K562 (cell line): ENCODE results near the gene CNOT4. TPM values are rescaled to one million over a fixed set of nuclear protein-coding genes. Genes with fewer than 3 reads are reported as not detected.
A peak's percentile ranks its signal among the peaks of the same experiment; 100 is the strongest.

Experiments
- ATAC-seq: fragments of 200-7000 bp; cut with Tn5 transposase; 3 replicates; pipeline ENCODE4 v1.9.1; 2020; ENCODE audit warnings: moderate library complexity
- Bru-seq: library from RNA; stranded (reverse); fragments of 400-500 nt; gene quantifications from one replicate; lab custom pipeline; 2021; lab: Mats Ljungman, UMichigan
- BruChase-seq, 2 experiments: library from RNA; stranded (reverse); fragments of 400-500 nt; gene quantifications; one replicate each; lab custom pipeline; 2021; lab: Mats Ljungman, UMichigan
- BruUV-seq: library from RNA; stranded (reverse); fragments of 400-500 nt; replicated peaks from 2 replicates; lab custom pipeline; 2021; lab: Mats Ljungman, UMichigan
- CTCF ChIA-PET: fragments of 300-600 bp; formaldehyde crosslinking; extraction: SDS; loops from one replicate; lab custom pipeline; 2021; ENCODE audit warnings: low intra/inter-chr PET ratio; lab: Yijun Ruan, JAX
- POLR2A ChIA-PET: fragments of 300-600, 350-650 bp; sonication (Branson Sonifier 250); formaldehyde crosslinking; extraction: SDS; loops from one replicate; lab custom pipeline; 2021; ENCODE audit warnings: antibody characterized with exemption, inconsistent platforms; lab: Yijun Ruan, JAX
- DNase-seq, 4 experiments: peaks; one replicate each; pipeline versions ENCODE4 v3.0.0 to v3.0.0-alpha.2; 2011 to 2018; ENCODE audit warnings: low spot score in 3 of 4, mixed read lengths in 3 of 4; ENCODE audit errors: extremely low read depth in 1 of 4
- FAIRE-seq: peaks from 2 replicates; lab custom pipeline; 2011; peaks lifted over from hg19 to GRCh38; lab: Jason Lieb, UNC
- H2AFZ ChIP-seq: 2 replicates; pipeline ENCODE4 v1.6.0; 2011; ENCODE audit warnings: low read depth, low read length, control low read depth, inconsistent platforms
- H3K27ac ChIP-seq: fragments of 200-600 bp; 3 replicates; pipeline ENCODE4 v1.8.0; 2011; ENCODE audit warnings: low read depth, mild to moderate bottlenecking, control low read depth, inconsistent platforms, low read length, moderate library complexity, mixed read lengths; ENCODE audit errors: extremely low read depth
- H3K27me3 ChIP-seq, 2 experiments: fragments of 300-600 bp in 1 of 2; 2 replicates in 1 of 2; 3 replicates in 1 of 2; pipeline versions ENCODE4 v1.6.0 to v1.8.0; 2011; ENCODE audit warnings: inconsistent platforms in 2 of 2, low read length in 2 of 2, mild to moderate bottlenecking in 1 of 2, mixed read lengths in 1 of 2, moderate library complexity in 1 of 2; ENCODE audit not compliant: control insufficient read depth in 2 of 2, insufficient read depth in 2 of 2
- H3K36me3 ChIP-seq: fragments of 300-600 bp; 3 replicates; pipeline ENCODE4 v1.8.0; 2011; ENCODE audit warnings: mild to moderate bottlenecking, low read length, inconsistent platforms; ENCODE audit not compliant: control insufficient read depth, insufficient read depth
- H3K4me1 ChIP-seq, 2 experiments: fragments of 200-600 bp in 1 of 2; replicated peaks in 1 of 2; 2 replicates in 1 of 2; 3 replicates in 1 of 2; pipeline versions ENCODE4 v1.5.1 to v1.8.0; 2011; ENCODE audit warnings: inconsistent platforms in 2 of 2, low read length in 2 of 2, mild to moderate bottlenecking in 1 of 2, mixed read lengths in 1 of 2, moderate library complexity in 1 of 2; ENCODE audit not compliant: control insufficient read depth in 2 of 2, insufficient read depth in 2 of 2
- H3K4me2 ChIP-seq: 2 replicates; pipeline ENCODE4 v1.6.1; 2011; ENCODE audit warnings: low read length, control low read depth, inconsistent platforms, mixed read lengths; ENCODE audit not compliant: insufficient read depth
- H3K4me3 ChIP-seq: fragments of 200-600 bp; sonication (generic), shearing (Covaris generic); 2 replicates; pipeline ENCODE4 v1.5.1; 2016; ENCODE audit warnings: control low read depth, inconsistent platforms
- H3K79me2 ChIP-seq: fragments of 200-600 bp; 3 replicates; pipeline ENCODE4 v1.8.0; 2011; ENCODE audit warnings: low read length, inconsistent platforms; ENCODE audit not compliant: control insufficient read depth, insufficient read depth
- H3K9ac ChIP-seq, 2 experiments: 2 replicates each; pipeline versions ENCODE4 v1.6.0 to v1.6.1; 2011; ENCODE audit warnings: low read depth in 2 of 2, low read length in 2 of 2, control low read depth in 1 of 2, inconsistent platforms in 1 of 2, mild to moderate bottlenecking in 1 of 2, mixed read lengths in 1 of 2; ENCODE audit not compliant: insufficient read depth in 1 of 2
- H3K9me1 ChIP-seq: one replicate; pipeline ENCODE4 v1.6.0; 2011; ENCODE audit warnings: inconsistent platforms, mild to moderate bottlenecking, low read length, moderate library complexity; ENCODE audit not compliant: control insufficient read depth, insufficient read depth
- H3K9me3 ChIP-seq: replicated peaks from 2 replicates; pipeline ENCODE4 v1.5.1; 2011; ENCODE audit warnings: low read depth, low read length, inconsistent platforms; ENCODE audit not compliant: control insufficient read depth, insufficient read depth
- H4K20me1 ChIP-seq: replicated peaks from 2 replicates; pipeline ENCODE4 v1.6.1; 2011; ENCODE audit warnings: low read length, inconsistent platforms, mixed read lengths; ENCODE audit not compliant: control insufficient read depth, insufficient read depth
- DMBX1 ChIP-seq: fragments of 250-450 bp; sonication (Bioruptor Pico); IDR thresholded peaks from 2 replicates; pipeline ENCODE4 v1.8.0; 2022; ENCODE audit warnings: inconsistent platforms, mild to moderate bottlenecking, moderate library complexity, borderline replicate concordance
- ETV1 ChIP-seq: fragments of 450-650 bp; conservative IDR thresholded peaks from 2 replicates; pipeline ENCODE4 v1.6.1; 2016; ENCODE audit warnings: missing genetic modification characterization, control low read depth, low read depth, missing compliant biosample characterization
- NCOR1 ChIP-seq: fragments of 450-650 bp; IDR thresholded peaks from 2 replicates; pipeline ENCODE4 v1.6.1; 2016; ENCODE audit warnings: mild to moderate bottlenecking, moderate library complexity
- OTX1 ChIP-seq: fragments of 450-650 bp; formaldehyde crosslinking; IDR thresholded peaks from 2 replicates; pipeline ENCODE4 v1.4.0; 2022; ENCODE audit warnings: mild to moderate bottlenecking
- PYGO2 ChIP-seq: fragments of 450-650 bp; IDR thresholded peaks from 2 replicates; pipeline ENCODE4 v1.6.1; 2016; ENCODE audit warnings: mild to moderate bottlenecking, missing genetic modification characterization, moderate library complexity, missing compliant biosample characterization
- RAD51 ChIP-seq: fragments of 450-650 bp; IDR thresholded peaks from 2 replicates; pipeline ENCODE4 v1.7.1; 2016; ENCODE audit warnings: low read depth, mild to moderate bottlenecking, borderline replicate concordance
- TOE1 ChIP-seq, 2 experiments: fragments of 450-650 bp in 1 of 2; sonication (generic) in 1 of 2; formaldehyde crosslinking in 1 of 2; IDR thresholded peaks; 2 replicates each; pipeline versions ENCODE4 v1.7.1 to v1.8.0; 2016 to 2022; ENCODE audit warnings: borderline replicate concordance in 2 of 2, mild to moderate bottlenecking in 2 of 2, antibody characterized with exemption in 1 of 2, inconsistent platforms in 1 of 2, low read depth in 1 of 2, missing genetic modification reagents in 1 of 2, moderate library complexity in 1 of 2
- ZNF311 ChIP-seq: fragments of 250-450 bp; sonication (Bioruptor Pico); IDR thresholded peaks from 2 replicates; pipeline ENCODE4 v1.4.0; 2020; ENCODE audit warnings: mild to moderate bottlenecking, moderate library complexity
- ZNF584 ChIP-seq: fragments of 200-800 bp; sonication (Bioruptor generic); IDR thresholded peaks from 2 replicates; pipeline ENCODE4 v1.6.1; 2016; ENCODE audit warnings: low read depth, mild to moderate bottlenecking, missing genetic modification characterization, missing compliant biosample characterization
- WGBS: fragments of 100-300 bp; shearing (Covaris generic); methylation state at CpG from one replicate; pipeline ENCODE4 v1.1.6; 2016; ENCODE audit warnings: low coverage, mixed read lengths; ENCODE audit not compliant: insufficient coverage; ENCODE audit errors: missing lambda C conversion rate; 5-methylcytosine and 5-hydroxymethylcytosine counted together
- in situ Hi-C: fragments of 300-500 bp; cut with MboI; formaldehyde crosslinking; loops from 4 replicates; pipeline ENCODE4 v1.15.0; 2018; ENCODE audit warnings: inconsistent platforms, mixed read lengths
- intact Hi-C: fragments of 100-400 bp; cut with micrococcal nuclease; formaldehyde crosslinking; loops from 2 replicates; pipeline ENCODE4 v1.14.2; 2022
- long read RNA-seq, 3 experiments: library from polyadenylated mRNA in 2 of 3; library from RNA in 1 of 3; unstranded in 2 of 3; stranded (forward) in 1 of 3; transcript quantifications; one replicate each; pipeline ENCODE4 v2.0.0, GENCODE V29; 2019 to 2022
- polyA minus RNA-seq, 3 experiments: library from RNA; depleted of rRNA, polyadenylated mRNA; stranded (reverse); fragments of >200 nt; gene quantifications; 2 replicates each; pipeline ENCODE4 v1.2.3, GENCODE V29; 2011
- polyA plus RNA-seq, 8 experiments: library from polyadenylated mRNA; depleted of rRNA in 4 of 8; stranded (reverse) in 5 of 8; unstranded in 3 of 8; fragments of >200 nt; fragmentation: Nextera tagmentation in 2 of 8; fragmentation: Illumina TruSeq in 1 of 8; extraction: Ambion mirVana in 2 of 8; extraction: Trizol in 1 of 8; gene quantifications; 2 replicates each; pipeline versions ENCODE4 v1.2.1 to v1.2.3, GENCODE V29; 2011 to 2014; ENCODE audit warnings: inconsistent platforms in 1 of 8, missing spikeins in 1 of 8
- total RNA-seq, 7 experiments: library from RNA; depleted of rRNA in 6 of 7; stranded (reverse); fragments of >200 nt in 6 of 7; fragmentation: Illumina TruSeq in 2 of 7; extraction: Trizol in 2 of 7; gene quantifications; 2 replicates each; pipeline versions ENCODE4 v1.2.1 to v1.2.3, GENCODE V29; 2011 to 2021; ENCODE audit warnings: low replicate concordance in 1 of 7
- TF ChIP-seq, protein P1 (sequence below), 2 experiments: fragments of 450-650 bp; conservative IDR thresholded peaks; 2 replicates each; pipeline ENCODE4 v1.6.1; 2017; ENCODE audit warnings: mild to moderate bottlenecking in 2 of 2, moderate library complexity in 2 of 2

CNOT4 gene, protein sequence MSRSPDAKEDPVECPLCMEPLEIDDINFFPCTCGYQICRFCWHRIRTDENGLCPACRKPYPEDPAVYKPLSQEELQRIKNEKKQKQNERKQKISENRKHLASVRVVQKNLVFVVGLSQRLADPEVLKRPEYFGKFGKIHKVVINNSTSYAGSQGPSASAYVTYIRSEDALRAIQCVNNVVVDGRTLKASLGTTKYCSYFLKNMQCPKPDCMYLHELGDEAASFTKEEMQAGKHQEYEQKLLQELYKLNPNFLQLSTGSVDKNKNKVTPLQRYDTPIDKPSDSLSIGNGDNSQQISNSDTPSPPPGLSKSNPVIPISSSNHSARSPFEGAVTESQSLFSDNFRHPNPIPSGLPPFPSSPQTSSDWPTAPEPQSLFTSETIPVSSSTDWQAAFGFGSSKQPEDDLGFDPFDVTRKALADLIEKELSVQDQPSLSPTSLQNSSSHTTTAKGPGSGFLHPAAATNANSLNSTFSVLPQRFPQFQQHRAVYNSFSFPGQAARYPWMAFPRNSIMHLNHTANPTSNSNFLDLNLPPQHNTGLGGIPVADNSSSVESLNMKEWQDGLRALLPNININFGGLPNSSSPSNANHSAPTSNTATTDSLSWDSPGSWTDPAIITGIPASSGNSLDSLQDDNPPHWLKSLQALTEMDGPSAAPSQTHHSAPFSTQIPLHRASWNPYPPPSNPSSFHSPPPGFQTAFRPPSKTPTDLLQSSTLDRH
- total RNA-seq (2011; cell fraction: chromatin; rRNA removed; ENCODE audit: low replicate concordance): 34.7 and 77.7 TPM in 2 replicates
- 11.2 and 14.3 TPM in 2 replicates for total RNA-seq (2011; cell fraction: nucleolus; rRNA removed)
- total RNA-seq (2011; cell fraction: nucleoplasm; rRNA removed): 24.0 and 38.1 TPM in 2 replicates
- 12.9 and 15.4 TPM in 2 replicates for total RNA-seq (2014; rRNA removed)
- total RNA-seq (2014; rRNA removed; fragmentation: Illumina TruSeq; extraction: Trizol): 14.6 and 16.2 TPM in 2 replicates
- 15.5 and 17.1 TPM in 2 replicates for total RNA-seq (2015; rRNA removed; fragmentation: Illumina TruSeq; extraction: Trizol)
- 21.1 and 21.6 TPM in 2 replicates for total RNA-seq (2021)
- polyA plus RNA-seq (2011; rRNA removed): 15.4 and 21.5 TPM in 2 replicates
- 9.1 and 15.4 TPM in 2 replicates for polyA plus RNA-seq (2011; cell fraction: cytosol; rRNA removed)
- 22.9 and 31.3 TPM in 2 replicates for polyA plus RNA-seq (2011; cell fraction: nucleus; rRNA removed)
- 12.5 and 13.2 TPM in 2 replicates for polyA plus RNA-seq (2012)
- polyA plus RNA-seq (2014; fragmentation: Illumina TruSeq; extraction: Trizol): 16.7 and 19.8 TPM in 2 replicates
- polyA plus RNA-seq (2014; fragmentation: Nextera tagmentation; extraction: Ambion mirVana): 10 to 100 TPM; 12.6 to 24.1 TPM
- 8.6 and 10.0 TPM in 2 replicates for polyA plus RNA-seq (2014; rRNA removed)
- 27.1 and 39.5 TPM in 2 replicates for polyA minus RNA-seq (2011; rRNA and poly(A)+ RNA removed)
- 12.0 and 15.1 TPM in 2 replicates for polyA minus RNA-seq (2011; cell fraction: cytosol; rRNA and poly(A)+ RNA removed)
- polyA minus RNA-seq (2011; cell fraction: nucleus; rRNA and poly(A)+ RNA removed): 33.5 and 57.2 TPM in 2 replicates
- Bru-seq, nascent RNA: percentile 88 among the genes with signal in this experiment
- percentile 90 among the genes with signal in this experiment for BruChase-seq, experiment 1, labeled RNA remaining after a 2-hour chase
- percentile 89 among the genes with signal in this experiment for BruChase-seq, experiment 2, labeled RNA remaining after a 6-hour chase
- long read RNA-seq, experiment 1, full-length matches to known transcripts: 3 of 23 reads
- long read RNA-seq, experiment 1, partial matches to known transcripts: 15 of 23 reads
- long read RNA-seq, experiment 1, other reads (novel, unspliced or antisense): 5 of 23 reads
- long read RNA-seq, experiment 2, transcript CNOT4-207 (12 exons, 3,507 nt): major isoform, 5 of 26 reads
- long read RNA-seq, experiment 2, partial matches to known transcripts: 3 of 26 reads
- long read RNA-seq, experiment 2, other reads (novel, unspliced or antisense): 16 of 26 reads
- long read RNA-seq, experiment 3, partial matches to known transcripts: 13 of 14 reads
- long read RNA-seq, experiment 3, other reads (novel, unspliced or antisense): 1 of 14 reads

DNA sequence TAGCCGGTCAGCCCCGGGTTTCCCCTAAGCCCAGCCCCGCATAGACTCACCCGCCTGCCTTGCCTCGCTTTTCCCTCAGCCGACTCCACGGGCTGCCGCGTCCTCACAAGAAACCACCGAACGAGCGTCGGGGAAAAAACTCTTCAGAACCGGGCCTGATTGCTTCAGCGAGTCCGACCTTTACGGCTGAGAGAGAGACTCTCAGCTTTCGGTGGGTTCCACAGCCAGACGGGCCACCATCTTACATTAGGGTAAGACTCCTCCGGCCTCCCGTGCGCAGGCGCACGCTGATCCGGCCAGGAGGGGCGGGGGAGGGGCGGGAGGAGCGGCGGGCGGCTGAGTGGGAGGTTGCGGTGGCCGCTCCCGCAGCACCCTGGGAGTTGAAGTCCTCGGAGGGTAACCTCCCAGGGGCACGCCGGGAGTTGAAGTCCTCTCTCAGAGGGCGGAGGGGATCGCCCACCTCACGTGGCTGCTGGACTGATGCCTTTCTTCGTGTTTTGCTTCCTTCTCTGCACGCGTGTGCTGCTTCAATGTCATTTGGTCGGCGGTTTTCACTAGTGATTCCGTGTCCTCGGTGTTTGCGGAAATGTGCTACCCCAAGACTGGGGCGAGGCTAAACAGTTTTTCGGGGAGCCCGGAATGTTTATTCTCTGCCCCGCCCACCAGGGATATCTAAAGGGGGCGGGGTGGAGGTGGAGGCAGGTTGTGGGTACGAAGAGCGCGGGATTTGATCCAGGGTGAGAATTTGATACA, at the start of gene CNOT4:
Gene CNOT4 (minus strand): TSS at position 264 of the 753 bp plus-strand sequence. CDS start 71,771 bp downstream, outside the sequence.
- no peaks in the 10 kb centered on the region for H3K9me3 ChIP-seq
- H3K9me1 ChIP-seq: no peaks in the 10 kb centered on the region
- peak within 1 kb of the TSS; percentile 70 for H3K4me3 ChIP-seq
- H3K27ac ChIP-seq: peak within 1 kb of the TSS; percentile 94
- H3K4me2 ChIP-seq: peak within 1 kb of the TSS; percentile 99
- DNase-seq (peak; percentile 99), ATAC-seq (peak; percentile 93), FAIRE-seq (peak; percentile 86)
- no peaks in the 10 kb centered on the region for H3K27me3 ChIP-seq
- BruUV-seq: no TSS peak
- H3K9ac ChIP-seq: peak within 1 kb of the TSS; percentile 96 to 100
- CTCF ChIA-PET: interaction anchor here (1.2 to 1.5 kb wide), 3 partner anchors 48 to 228 kb away, joined by 6 to 7 read pairs (median 7); partner anchors contain the start of gene NUP205
- peak within 1 kb of the TSS; percentile 100 for H2AFZ ChIP-seq
- H4K20me1 ChIP-seq: peaks cover 11% of the 10 kb centered on the region; the same call in 1 of the 2 replicates
- WGBS: under 1% methylated on average over 46 of the region's 55 CpGs
- POLR2A ChIA-PET: interaction anchor here (0.6 to 1.7 kb wide), 5 partner anchors 9 to 109 kb away, joined by 3 to 6 read pairs (median 4); partner anchors contain the start of gene NUP205
- intact Hi-C loops (loop anchor here (2.0 to 10.0 kb wide), 4 partner anchors 137 to 1655 kb away; partner anchors contain the start of gene STMP1), in situ Hi-C loops (loop anchor here (10.0 kb wide), 1 partner anchor 455 kb away; no protein-coding TSS in a partner anchor)
- H3K36me3 ChIP-seq: peaks cover 5% of the 10 kb centered on the region; the same call in 1 of the 3 replicates
- peaks cover 47% of the 10 kb centered on the region for H3K79me2 ChIP-seq
- peaks cover 10 to 11% of the 10 kb centered on the region in 2 experiments; a peak in 4 of 5 replicates for H3K4me1 ChIP-seq
- TF ChIP-seq OTX1 (CRISPR knock-in tag) (peak; percentile 90), PYGO2 (tag) (no peak), ZNF584 (CRISPR knock-in tag) (no peak), DMBX1 (no peak; the same call in 1 of the 2 replicates), NCOR1 (peak; percentile 57; the same call in 1 of the 2 replicates), RAD51 (peak; percentile 85), ETV1 (peak; percentile 48), ZNF311 (CRISPR knock-in tag) (no peak), TOE1 (IDR thresholded peaks at IDR 0.05; ENCODE audit: borderline replicate concordance) (peak; percentile 65), TOE1 (CRISPR knock-in tag; IDR thresholded peaks at IDR 0.05; ENCODE audit: borderline replicate concordance, low read depth) (0 out of 2 replicates have a peak, but pooled peaks have one; percentile 78)
- TF ChIP-seq, protein P1, sequence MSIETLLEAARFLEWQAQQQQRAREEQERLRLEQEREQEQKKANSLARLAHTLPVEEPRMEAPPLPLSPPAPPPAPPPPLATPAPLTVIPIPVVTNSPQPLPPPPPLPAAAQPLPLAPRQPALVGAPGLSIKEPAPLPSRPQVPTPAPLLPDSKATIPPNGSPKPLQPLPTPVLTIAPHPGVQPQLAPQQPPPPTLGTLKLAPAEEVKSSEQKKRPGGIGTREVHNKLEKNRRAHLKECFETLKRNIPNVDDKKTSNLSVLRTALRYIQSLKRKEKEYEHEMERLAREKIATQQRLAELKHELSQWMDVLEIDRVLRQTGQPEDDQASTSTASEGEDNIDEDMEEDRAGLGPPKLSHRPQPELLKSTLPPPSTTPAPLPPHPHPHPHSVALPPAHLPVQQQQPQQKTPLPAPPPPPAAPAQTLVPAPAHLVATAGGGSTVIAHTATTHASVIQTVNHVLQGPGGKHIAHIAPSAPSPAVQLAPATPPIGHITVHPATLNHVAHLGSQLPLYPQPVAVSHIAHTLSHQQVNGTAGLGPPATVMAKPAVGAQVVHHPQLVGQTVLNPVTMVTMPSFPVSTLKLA (conservative IDR thresholded peaks at IDR 0.05): peak; percentile 99 to 100
